Activated T-helper 1 cell treated with anti-CD3 and anti-CD28 coated beads, Interleukin-2, amount 50 U/mL, for 16 hours (primary cell): ENCODE measurements around the gene POMT2.

Source experiments
- DNase-seq, 2 donors: peaks; one replicate each; pipeline ENCODE4 v3.0.0-alpha.2; 2020; ENCODE audit warnings: low read depth in 1 of 2, low spot score in 1 of 2

The POMT2 gene

GRCh38 chr14:77268989-77269600 lies 51.6 kb downstream of the POMT2 start:
- DNase-seq = no peak

GRCh38 chr14:77267937-77268699 lies 52.6 kb downstream of the POMT2 start:
- no peak for DNase-seq

- no peak for DNase-seq
Measured at GRCh38 chr14:77266336-77266735, 54.3 kb downstream of the POMT2 start.

GRCh38 chr14:77265561-77266335 lies 54.9 kb downstream of the POMT2 start:
- no peak for DNase-seq

GRCh38 chr14:77265187-77265515 lies 55.5 kb downstream of the POMT2 start:
- DNase-seq = no peak

GRCh38 chr14:77264466-77265186 lies 56.1 kb downstream of the POMT2 start:
- no peak for DNase-seq

GRCh38 chr14:77260631-77261030 lies 60.1 kb downstream of the POMT2 start:
- no peak for DNase-seq

- DNase-seq = no peak
Measured at GRCh38 chr14:77260199-77260598, 60.5 kb downstream of the POMT2 start.

GRCh38 chr14:77259025-77259715 lies 61.5 kb downstream of the POMT2 start:
- DNase-seq = no peak

- no peak for DNase-seq
Measured at GRCh38 chr14:77258566-77258965, 62.1 kb downstream of the POMT2 start.

- no peak for DNase-seq
Measured at GRCh38 chr14:77257700-77258099, 63.0 kb downstream of the POMT2 start.

GRCh38 chr14:77256694-77257093 lies 64.0 kb downstream of the POMT2 start:
- DNase-seq = no peak

GRCh38 chr14:77253333-77254190 lies 67.1 kb downstream of the POMT2 start:
- no peak for DNase-seq

- DNase-seq = no peak
Measured at GRCh38 chr14:77251870-77252269, 68.8 kb downstream of the POMT2 start.

GRCh38 chr14:77250927-77251326 lies 69.8 kb downstream of the POMT2 start:
- DNase-seq = no peak

- DNase-seq = no peak
Measured at GRCh38 chr14:77249286-77249685, 71.4 kb downstream of the POMT2 start.

GRCh38 chr14:77248666-77249065 lies 72.0 kb downstream of the POMT2 start:
- no peak for DNase-seq

GRCh38 chr14:77246784-77247183 lies 73.9 kb downstream of the POMT2 start:
- DNase-seq = no peak

GRCh38 chr14:77245820-77246219 lies 74.9 kb downstream of the POMT2 start:
- no peak for DNase-seq

- DNase-seq = no peak
Measured at GRCh38 chr14:77243853-77244252, 76.8 kb downstream of the POMT2 start.
